Measurements from ENCODE around the gene MEF2C. TPM values are rescaled to one million over a fixed set of nuclear protein-coding genes. Genes with fewer than 3 reads are reported as not detected.

The MEF2C gene
- total and polyA plus RNA-seq, 2 of the 13 experiments (the other 11 are each of a cell fraction or from before 2014, with no cell fraction given) = 0.02 TPM; not detected in 1

DNA sequence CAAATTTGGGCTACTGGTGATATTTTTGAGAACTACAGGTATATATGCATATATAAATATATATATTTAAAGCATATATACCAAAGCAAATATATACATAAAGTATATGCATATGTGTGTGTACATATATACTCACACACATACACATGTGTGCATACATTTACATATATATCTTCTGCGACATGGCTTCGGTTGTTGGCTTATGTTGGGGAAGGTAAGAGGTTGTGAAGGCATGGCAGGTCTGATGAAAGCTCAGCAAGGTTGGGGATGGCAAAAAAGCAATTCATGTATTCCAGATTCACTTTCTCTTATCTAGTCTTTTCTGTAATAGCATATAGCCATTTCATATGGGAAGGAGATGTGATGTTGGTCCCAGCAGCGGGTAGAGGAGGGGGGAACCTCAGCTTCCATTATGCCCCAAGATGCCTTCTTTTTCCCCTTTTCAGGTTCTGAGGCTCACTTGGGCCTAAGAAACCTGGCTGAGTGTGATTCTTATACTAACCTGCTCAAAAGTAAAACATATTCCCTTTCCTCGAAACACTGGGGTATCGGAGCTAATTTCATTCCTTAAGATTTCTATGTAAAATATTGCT is 201.7 kb downstream of the MEF2C start:
- POLR2A ChIA-PET = no interaction called here
- H3K9me3 ChIP-seq (ENCODE audit: low read length) = no peaks in the 10 kb centered on the region
- no peak overlapping the region for H3K9ac ChIP-seq (ENCODE audit: insufficient read depth, low read depth, low read length)
- H2AFZ ChIP-seq (ENCODE audit: low read length) = no peak overlapping the region
- in situ Hi-C loops (cut with HindIII; ENCODE audit: extremely low pct_ligation_motif_present, low pct_unique_long_range_greater_than_20kb) (loop anchor here (25.0 kb wide), 1 partner anchor 1269 kb away; the partner anchor contains the start of gene CCNH), intact Hi-C loops (cut with micrococcal nuclease; ENCODE audit: unreplicated experiment) (no loop called here)
- no peak for DNase-seq (ENCODE audit: low spot score)
- no peaks in the 10 kb centered on the region for H4K20me1 ChIP-seq (ENCODE audit: insufficient read depth, low read length)
- no peaks in the 10 kb centered on the region for H3K79me2 ChIP-seq (ENCODE audit: insufficient read depth, low read length)
- no peak for ATAC-seq
- no peak for FAIRE-seq
- H3K4me3 ChIP-seq (replicated peaks in 1 of 3; ENCODE audit: insufficient read depth in 1 of 3, low read depth in 2 of 3, low read length in 3 of 3) = no peak overlapping the region
- H3K4me2 ChIP-seq (ENCODE audit: low read depth, low read length) = no peak overlapping the region
- no peaks in the 10 kb centered on the region for H3K4me1 ChIP-seq (ENCODE audit: insufficient read depth, low read length)
- BruUV-seq (replicated peaks) = no TSS peak
- WGBS (ENCODE audit: low lambda C conversion rate) = 49% methylated on average over 5 of the region's 5 CpGs
- H3K36me3 ChIP-seq (replicated peaks in 1 of 2; ENCODE audit: control insufficient read depth in 1 of 2, insufficient read depth in 2 of 2, low read length in 2 of 2) = no peaks in the 10 kb centered on the region
- CTCF ChIA-PET (ENCODE audit: low intra/inter-chr PET ratio, low total read pairs) = interaction anchor here (0.8 to 3.3 kb wide), 3 partner anchors 539 to 900 kb away, joined by 3 to 28 read pairs (median 5); no protein-coding TSS in a partner anchor
- peaks cover 2 to 76% of the 10 kb centered on the region in 2 experiments; a peak in 4 of 5 replicates for H3K27me3 ChIP-seq (ENCODE audit: control insufficient read depth in 1 of 2, insufficient read depth in 2 of 2, low read length in 2 of 2)
- no peak overlapping the region for H3K27ac ChIP-seq (ENCODE audit: extremely low read length, insufficient read depth, low read length)
- TF ChIP-seq ZFP1 (CRISPR knock-in tag; IDR thresholded peaks at IDR 0.05) (no peak), ZNF337 (CRISPR knock-in tag; IDR thresholded peaks at IDR 0.05; ENCODE audit: borderline replicate concordance, low read depth) (no peak), KLF6 (CRISPR knock-in tag; IDR thresholded peaks at IDR 0.05) (no peak), MED13 (CRISPR knock-in tag; IDR thresholded peaks at IDR 0.05) (no peak), ZBTB7A (CRISPR knock-in tag; IDR thresholded peaks at IDR 0.05) (no peak), REL (CRISPR knock-in tag; conservative IDR thresholded peaks at IDR 0.05) (no peak), KAT2B (IDR thresholded peaks at IDR 0.05; ENCODE audit: borderline replicate concordance, low read depth, low read length) (no peak), ZNF253 (CRISPR knock-in tag; IDR thresholded peaks at IDR 0.05; ENCODE audit: borderline replicate concordance) (no peak)
- TF ChIP-seq, protein P1, sequence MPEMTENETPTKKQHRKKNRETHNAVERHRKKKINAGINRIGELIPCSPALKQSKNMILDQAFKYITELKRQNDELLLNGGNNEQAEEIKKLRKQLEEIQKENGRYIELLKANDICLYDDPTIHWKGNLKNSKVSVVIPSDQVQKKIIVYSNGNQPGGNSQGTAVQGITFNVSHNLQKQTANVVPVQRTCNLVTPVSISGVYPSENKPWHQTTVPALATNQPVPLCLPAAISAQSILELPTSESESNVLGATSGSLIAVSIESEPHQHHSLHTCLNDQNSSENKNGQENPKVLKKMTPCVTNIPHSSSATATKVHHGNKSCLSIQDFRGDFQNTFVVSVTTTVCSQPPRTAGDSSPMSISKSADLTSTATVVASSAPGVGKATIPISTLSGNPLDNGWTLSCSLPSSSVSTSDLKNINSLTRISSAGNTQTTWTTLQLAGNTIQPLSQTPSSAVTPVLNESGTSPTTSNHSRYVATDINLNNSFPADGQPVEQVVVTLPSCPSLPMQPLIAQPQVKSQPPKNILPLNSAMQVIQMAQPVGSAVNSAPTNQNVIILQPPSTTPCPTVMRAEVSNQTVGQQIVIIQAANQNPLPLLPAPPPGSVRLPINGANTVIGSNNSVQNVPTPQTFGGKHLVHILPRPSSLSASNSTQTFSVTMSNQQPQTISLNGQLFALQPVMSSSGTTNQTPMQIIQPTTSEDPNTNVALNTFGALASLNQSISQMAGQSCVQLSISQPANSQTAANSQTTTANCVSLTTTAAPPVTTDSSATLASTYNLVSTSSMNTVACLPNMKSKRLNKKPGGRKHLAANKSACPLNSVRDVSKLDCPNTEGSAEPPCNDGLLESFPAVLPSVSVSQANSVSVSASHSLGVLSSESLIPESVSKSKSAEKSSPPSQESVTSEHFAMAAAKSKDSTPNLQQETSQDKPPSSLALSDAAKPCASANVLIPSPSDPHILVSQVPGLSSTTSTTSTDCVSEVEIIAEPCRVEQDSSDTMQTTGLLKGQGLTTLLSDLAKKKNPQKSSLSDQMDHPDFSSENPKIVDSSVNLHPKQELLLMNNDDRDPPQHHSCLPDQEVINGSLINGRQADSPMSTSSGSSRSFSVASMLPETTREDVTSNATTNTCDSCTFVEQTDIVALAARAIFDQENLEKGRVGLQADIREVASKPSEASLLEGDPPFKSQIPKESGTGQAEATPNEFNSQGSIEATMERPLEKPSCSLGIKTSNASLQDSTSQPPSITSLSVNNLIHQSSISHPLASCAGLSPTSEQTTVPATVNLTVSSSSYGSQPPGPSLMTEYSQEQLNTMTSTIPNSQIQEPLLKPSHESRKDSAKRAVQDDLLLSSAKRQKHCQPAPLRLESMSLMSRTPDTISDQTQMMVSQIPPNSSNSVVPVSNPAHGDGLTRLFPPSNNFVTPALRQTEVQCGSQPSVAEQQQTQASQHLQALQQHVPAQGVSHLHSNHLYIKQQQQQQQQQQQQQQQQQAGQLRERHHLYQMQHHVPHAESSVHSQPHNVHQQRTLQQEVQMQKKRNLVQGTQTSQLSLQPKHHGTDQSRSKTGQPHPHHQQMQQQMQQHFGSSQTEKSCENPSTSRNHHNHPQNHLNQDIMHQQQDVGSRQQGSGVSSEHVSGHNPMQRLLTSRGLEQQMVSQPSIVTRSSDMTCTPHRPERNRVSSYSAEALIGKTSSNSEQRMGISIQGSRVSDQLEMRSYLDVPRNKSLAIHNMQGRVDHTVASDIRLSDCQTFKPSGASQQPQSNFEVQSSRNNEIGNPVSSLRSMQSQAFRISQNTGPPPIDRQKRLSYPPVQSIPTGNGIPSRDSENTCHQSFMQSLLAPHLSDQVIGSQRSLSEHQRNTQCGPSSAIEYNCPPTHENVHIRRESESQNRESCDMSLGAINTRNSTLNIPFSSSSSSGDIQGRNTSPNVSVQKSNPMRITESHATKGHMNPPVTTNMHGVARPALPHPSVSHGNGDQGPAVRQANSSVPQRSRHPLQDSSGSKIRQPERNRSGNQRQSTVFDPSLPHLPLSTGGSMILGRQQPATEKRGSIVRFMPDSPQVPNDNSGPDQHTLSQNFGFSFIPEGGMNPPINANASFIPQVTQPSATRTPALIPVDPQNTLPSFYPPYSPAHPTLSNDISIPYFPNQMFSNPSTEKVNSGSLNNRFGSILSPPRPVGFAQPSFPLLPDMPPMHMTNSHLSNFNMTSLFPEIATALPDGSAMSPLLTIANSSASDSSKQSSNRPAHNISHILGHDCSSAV (CRISPR knock-in tag; IDR thresholded peaks at IDR 0.05; ENCODE audit: borderline replicate concordance) = no peak
- TF ChIP-seq, protein P2, sequence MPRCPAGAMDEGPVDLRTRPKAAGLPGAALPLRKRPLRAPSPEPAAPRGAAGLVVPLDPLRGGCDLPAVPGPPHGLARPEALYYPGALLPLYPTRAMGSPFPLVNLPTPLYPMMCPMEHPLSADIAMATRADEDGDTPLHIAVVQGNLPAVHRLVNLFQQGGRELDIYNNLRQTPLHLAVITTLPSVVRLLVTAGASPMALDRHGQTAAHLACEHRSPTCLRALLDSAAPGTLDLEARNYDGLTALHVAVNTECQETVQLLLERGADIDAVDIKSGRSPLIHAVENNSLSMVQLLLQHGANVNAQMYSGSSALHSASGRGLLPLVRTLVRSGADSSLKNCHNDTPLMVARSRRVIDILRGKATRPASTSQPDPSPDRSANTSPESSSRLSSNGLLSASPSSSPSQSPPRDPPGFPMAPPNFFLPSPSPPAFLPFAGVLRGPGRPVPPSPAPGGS (CRISPR knock-in tag; IDR thresholded peaks at IDR 0.05) = no peak
- TF ChIP-seq, protein P3, sequence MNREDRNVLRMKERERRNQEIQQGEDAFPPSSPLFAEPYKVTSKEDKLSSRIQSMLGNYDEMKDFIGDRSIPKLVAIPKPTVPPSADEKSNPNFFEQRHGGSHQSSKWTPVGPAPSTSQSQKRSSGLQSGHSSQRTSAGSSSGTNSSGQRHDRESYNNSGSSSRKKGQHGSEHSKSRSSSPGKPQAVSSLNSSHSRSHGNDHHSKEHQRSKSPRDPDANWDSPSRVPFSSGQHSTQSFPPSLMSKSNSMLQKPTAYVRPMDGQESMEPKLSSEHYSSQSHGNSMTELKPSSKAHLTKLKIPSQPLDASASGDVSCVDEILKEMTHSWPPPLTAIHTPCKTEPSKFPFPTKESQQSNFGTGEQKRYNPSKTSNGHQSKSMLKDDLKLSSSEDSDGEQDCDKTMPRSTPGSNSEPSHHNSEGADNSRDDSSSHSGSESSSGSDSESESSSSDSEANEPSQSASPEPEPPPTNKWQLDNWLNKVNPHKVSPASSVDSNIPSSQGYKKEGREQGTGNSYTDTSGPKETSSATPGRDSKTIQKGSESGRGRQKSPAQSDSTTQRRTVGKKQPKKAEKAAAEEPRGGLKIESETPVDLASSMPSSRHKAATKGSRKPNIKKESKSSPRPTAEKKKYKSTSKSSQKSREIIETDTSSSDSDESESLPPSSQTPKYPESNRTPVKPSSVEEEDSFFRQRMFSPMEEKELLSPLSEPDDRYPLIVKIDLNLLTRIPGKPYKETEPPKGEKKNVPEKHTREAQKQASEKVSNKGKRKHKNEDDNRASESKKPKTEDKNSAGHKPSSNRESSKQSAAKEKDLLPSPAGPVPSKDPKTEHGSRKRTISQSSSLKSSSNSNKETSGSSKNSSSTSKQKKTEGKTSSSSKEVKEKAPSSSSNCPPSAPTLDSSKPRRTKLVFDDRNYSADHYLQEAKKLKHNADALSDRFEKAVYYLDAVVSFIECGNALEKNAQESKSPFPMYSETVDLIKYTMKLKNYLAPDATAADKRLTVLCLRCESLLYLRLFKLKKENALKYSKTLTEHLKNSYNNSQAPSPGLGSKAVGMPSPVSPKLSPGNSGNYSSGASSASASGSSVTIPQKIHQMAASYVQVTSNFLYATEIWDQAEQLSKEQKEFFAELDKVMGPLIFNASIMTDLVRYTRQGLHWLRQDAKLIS (CRISPR knock-in tag; IDR thresholded peaks at IDR 0.05) = no peak
